Neuron (in vitro differentiated cells): ENCODE data around the gene MED10.
"Not testable (repeated sequence)": the region's sequence is repeated elsewhere in the genome, so short reads cannot be mapped to it uniquely, and the experiment has no call there.

Source experiments
- H2AFZ ChIP-seq: one replicate; pipeline ENCODE4 v1.6.1; 2013; ENCODE audit warnings: low read depth, mild to moderate bottlenecking, inconsistent platforms, low read length, moderate library complexity
- H3K27me3 ChIP-seq: one replicate; pipeline ENCODE4 v1.6.1; 2013; ENCODE audit warnings: low read length; ENCODE audit not compliant: insufficient read depth
- H3K36me3 ChIP-seq: one replicate; pipeline ENCODE4 v1.6.1; 2013; ENCODE audit warnings: low read length; ENCODE audit not compliant: insufficient read depth
- H3K4me1 ChIP-seq: one replicate; pipeline ENCODE4 v1.6.1; 2013; ENCODE audit warnings: low read length; ENCODE audit not compliant: insufficient read depth
- H3K4me3 ChIP-seq: 2 replicates; pipeline ENCODE4 v1.5.1; 2013; ENCODE audit warnings: mild to moderate bottlenecking, low read length, moderate library complexity
- H3K9me3 ChIP-seq: one replicate; pipeline ENCODE4 v1.6.1; 2013; ENCODE audit warnings: low read length

The MED10 gene

DNA sequence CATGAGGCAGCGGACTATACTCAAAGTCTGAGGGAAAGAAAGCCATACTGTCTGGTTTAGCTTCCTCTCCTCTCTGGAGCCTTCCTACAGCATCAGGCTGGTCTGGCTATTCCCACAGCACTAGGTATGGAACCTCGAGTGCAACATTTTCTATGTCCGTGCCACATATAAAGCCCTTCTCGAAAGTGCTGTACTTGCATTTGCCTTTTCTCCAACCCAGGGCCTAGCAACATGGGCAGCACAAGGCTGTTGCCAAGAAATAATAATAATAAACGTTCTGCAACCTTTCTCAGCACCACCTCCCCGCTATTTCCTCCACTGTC lies 804 bp downstream of the MED10 start:
- Histone ChIP-seq H3K4me1 (peaks cover 12% of the 10 kb centered on the region), H3K36me3 (peaks cover 37% of the 10 kb centered on the region), H3K27me3 (no peaks in the 10 kb centered on the region), H2AFZ (peak overlapping the region; percentile 62), H3K9me3 (peaks cover 4% of the 10 kb centered on the region), H3K4me3 (peak overlapping the region; percentile 54)

DNA sequence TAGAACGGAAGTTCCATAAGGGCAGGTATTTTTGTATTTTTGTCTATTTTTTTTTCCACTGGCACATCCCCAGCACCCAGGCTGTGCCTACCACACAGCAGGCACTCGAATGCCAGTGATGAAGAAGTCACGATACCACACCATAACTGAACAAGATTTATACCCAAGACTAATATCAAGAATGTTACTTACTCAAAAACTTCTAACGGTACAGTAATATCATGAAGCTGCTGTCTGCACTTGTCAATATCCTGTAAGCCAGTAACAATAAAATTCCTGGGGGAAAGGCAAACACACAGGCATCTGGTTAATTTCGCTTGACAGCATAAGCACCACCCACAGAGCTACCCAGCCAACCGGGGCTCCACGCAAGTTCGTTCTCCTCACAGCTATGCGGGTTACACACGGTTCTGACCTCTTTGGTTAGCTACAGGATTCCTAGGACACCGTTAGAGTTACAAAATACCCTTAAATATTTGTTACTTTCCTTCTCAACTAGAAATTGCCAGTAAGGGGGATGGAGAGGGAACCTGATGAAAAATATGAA lies 1.3 kb downstream of the MED10 start:
- H2AFZ ChIP-seq: no peak overlapping the region
- peak overlapping the region; percentile 54 for H3K4me3 ChIP-seq
- H3K9me3 ChIP-seq: peaks cover 7% of the 10 kb centered on the region
- H3K36me3 ChIP-seq: peaks cover 42% of the 10 kb centered on the region
- H3K27me3 ChIP-seq: no peaks in the 10 kb centered on the region
- H3K4me1 ChIP-seq: peaks cover 12% of the 10 kb centered on the region

GRCh38 chr5:6373081-6373846 lies 5.1 kb downstream of the MED10 start:
- Histone ChIP-seq H3K4me3 (no peak overlapping the region), H3K36me3 (peaks cover 74% of the 10 kb centered on the region), H3K27me3 (no peaks in the 10 kb centered on the region), H3K9me3 (peaks cover 7% of the 10 kb centered on the region), H3K4me1 (peaks cover 8% of the 10 kb centered on the region), H2AFZ (no peak overlapping the region)

- Histone ChIP-seq H3K27me3 (no peaks in the 10 kb centered on the region), H3K36me3 (peaks cover 74% of the 10 kb centered on the region), H2AFZ (no peak overlapping the region), H3K9me3 (peaks cover 7% of the 10 kb centered on the region), H3K4me1 (peaks cover 7% of the 10 kb centered on the region), H3K4me3 (no peak overlapping the region)
Measured at GRCh38 chr5:6372251-6373080, 5.9 kb downstream of the MED10 start.

- Histone ChIP-seq H3K4me3 (no peak overlapping the region), H2AFZ (no peak overlapping the region), H3K27me3 (no peaks in the 10 kb centered on the region), H3K9me3 (peaks cover 7% of the 10 kb centered on the region), H3K36me3 (peaks cover 69% of the 10 kb centered on the region), H3K4me1 (no peaks in the 10 kb centered on the region)
Measured at GRCh38 chr5:6371079-6371810, 7.1 kb downstream of the MED10 start.

DNA sequence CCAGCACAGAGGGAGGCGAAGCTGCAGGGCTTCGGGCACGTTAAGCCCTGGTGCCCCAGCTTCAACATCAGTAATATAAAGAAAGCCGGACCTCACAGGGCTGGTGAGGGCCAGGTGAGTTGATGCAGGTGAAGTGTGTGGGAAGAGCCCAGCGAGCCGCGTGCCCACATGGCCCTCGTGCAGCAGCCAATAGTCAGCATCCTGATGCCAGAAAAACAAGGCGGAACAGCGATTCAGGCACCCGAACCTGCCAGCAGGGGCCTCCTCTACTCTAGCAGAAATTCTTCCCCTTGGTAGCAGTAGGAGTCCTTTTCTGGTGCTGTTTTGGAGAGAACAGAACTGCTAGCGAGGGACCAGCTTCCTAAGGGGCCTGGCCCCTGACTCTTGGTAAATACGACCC lies 7.8 kb downstream of the MED10 start:
- H3K4me1 ChIP-seq: no peaks in the 10 kb centered on the region
- peaks cover 62% of the 10 kb centered on the region for H3K36me3 ChIP-seq
- H3K9me3 ChIP-seq: peaks cover 6% of the 10 kb centered on the region
- no peaks in the 10 kb centered on the region for H3K27me3 ChIP-seq
- H2AFZ ChIP-seq: no peak overlapping the region
- no peak overlapping the region for H3K4me3 ChIP-seq

DNA sequence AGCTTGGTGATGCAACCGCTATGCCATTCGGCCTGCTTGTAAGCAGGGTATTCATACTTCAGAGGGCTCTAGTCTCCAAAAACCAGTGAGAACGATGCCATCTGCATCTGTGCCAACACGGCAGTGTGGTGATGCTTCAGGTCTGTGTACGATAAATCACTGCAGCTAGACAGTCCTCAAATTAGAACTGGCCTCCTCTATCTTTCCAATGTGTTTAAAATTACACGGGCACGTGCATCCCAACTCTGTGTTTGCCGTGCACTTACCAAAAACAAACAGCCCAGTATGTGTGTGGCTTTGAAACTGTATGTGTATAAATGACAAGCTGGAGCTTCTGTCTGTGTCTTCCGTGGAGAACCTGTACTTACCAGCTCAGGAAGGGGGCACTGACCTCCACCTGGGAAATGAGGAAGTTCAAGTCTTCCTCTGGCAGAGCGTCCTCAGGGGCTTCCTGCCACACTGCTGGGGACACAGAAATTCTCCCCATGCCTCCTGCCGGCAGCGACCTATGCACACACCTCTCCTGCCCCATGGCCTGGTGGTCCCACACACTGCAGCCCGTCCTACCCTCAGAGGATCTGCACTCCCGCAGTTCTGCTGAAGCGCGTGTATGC lies 12.3 kb downstream of the MED10 start:
- peaks cover 22% of the 10 kb centered on the region for H3K36me3 ChIP-seq
- H3K27me3 ChIP-seq: no peaks in the 10 kb centered on the region
- no peak overlapping the region for H2AFZ ChIP-seq
- no peaks in the 10 kb centered on the region for H3K4me1 ChIP-seq
- peaks cover 4% of the 10 kb centered on the region for H3K9me3 ChIP-seq
- H3K4me3 ChIP-seq: no peak overlapping the region

GRCh38 chr5:6365142-6365976 lies 13.0 kb downstream of the MED10 start:
- H3K36me3 ChIP-seq: peaks cover 15% of the 10 kb centered on the region

GRCh38 chr5:6363454-6364011 lies 14.8 kb downstream of the MED10 start:
- not testable (repeated sequence) for H3K36me3 ChIP-seq, H3K4me3 ChIP-seq, H2AFZ ChIP-seq, H3K4me1 ChIP-seq, H3K27me3 ChIP-seq, H3K9me3 ChIP-seq

More at GRCh38 chr5:6365142-6365976, 13.0 kb downstream of the MED10 start:
- Histone ChIP-seq H3K9me3 (peaks cover 4% of the 10 kb centered on the region), H3K4me1 (no peaks in the 10 kb centered on the region), H3K4me3 (no peak overlapping the region), H3K27me3 (no peaks in the 10 kb centered on the region), H2AFZ (no peak overlapping the region)

DNA sequence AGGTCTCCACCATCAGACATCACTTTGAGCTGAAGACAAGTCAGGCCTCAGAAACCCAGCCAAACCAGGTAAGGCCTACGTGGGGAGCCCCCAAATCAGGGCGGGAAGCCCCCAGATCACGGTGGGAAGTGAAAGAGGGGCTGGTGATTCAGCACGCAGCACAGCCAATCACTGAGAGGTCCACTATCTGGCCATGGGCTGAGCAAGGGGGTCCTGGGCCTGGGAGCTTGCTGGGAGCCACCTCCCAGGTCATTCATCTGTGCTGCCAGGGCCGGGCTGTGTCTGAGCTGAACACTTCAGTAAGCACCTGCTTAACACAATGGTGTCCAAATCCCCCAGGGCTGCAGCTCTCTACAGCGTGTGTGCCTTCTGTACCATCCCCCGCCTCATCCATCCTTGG lies 15.5 kb downstream of the MED10 start:
- Histone ChIP-seq H3K27me3 (no peaks in the 10 kb centered on the region), H3K4me3 (no peak overlapping the region), H3K36me3 (no peaks in the 10 kb centered on the region), H2AFZ (no peak overlapping the region), H3K4me1 (no peaks in the 10 kb centered on the region), H3K9me3 (peaks cover 4% of the 10 kb centered on the region)

GRCh38 chr5:6361101-6361500 lies 17.2 kb downstream of the MED10 start:
- peaks cover 4% of the 10 kb centered on the region for H3K9me3 ChIP-seq
- H3K27me3 ChIP-seq: no peaks in the 10 kb centered on the region
- H3K36me3 ChIP-seq: no peaks in the 10 kb centered on the region
- no peak overlapping the region for H3K4me3 ChIP-seq
- no peaks in the 10 kb centered on the region for H3K4me1 ChIP-seq
- no peak overlapping the region for H2AFZ ChIP-seq
